ENCODE measurements around the gene COMMD8. TPM values are rescaled to one million over a fixed set of nuclear protein-coding genes. Genes with fewer than 3 reads are reported as not detected.
A peak's percentile ranks its signal among the peaks of the same experiment; 100 is the strongest.

Gene COMMD8
- 10 to 100 TPM; 12.3 to 19.6 (median 13.1) TPM for total RNA-seq
- 27.5 TPM for total RNA-seq (2013)

GRCh38 chr4:47463235-47463956, at the start of gene COMMD8:
TSS of gene COMMD8 (minus strand) at chr4:47463702. CDS start at chr4:47463651, 51 bp downstream.
- Histone ChIP-seq H3K27me3 (ENCODE audit: control insufficient read depth, insufficient read depth, low read length) (no peaks in the 10 kb centered on the region), H3K4me3 (ENCODE audit: low read length) (peak within 1 kb of the TSS; percentile 73), H3K9me3 (ENCODE audit: control insufficient read depth, insufficient read depth, low read length) (no peaks in the 10 kb centered on the region), H3K4me1 (ENCODE audit: control insufficient read depth, insufficient read depth, low read length) (peaks cover 9% of the 10 kb centered on the region), H3K27ac (ENCODE audit: low read length) (peak within 1 kb of the TSS; percentile 80), H3K36me3 (ENCODE audit: control insufficient read depth, insufficient read depth, low read length) (peaks cover 9% of the 10 kb centered on the region)
- intact Hi-C loops (cut with micrococcal nuclease) = loop anchor here (1.0 to 5.0 kb wide), 3 partner anchors 22 to 1369 kb away; partner anchors contain the start of genes ATP10D and OCIAD1
- Mint-ChIP-seq H3K4me1 (peaks cover 21 to 40% of the 10 kb centered on the region in 2 donors), H3K27me3 (ENCODE audit: low read depth in 2 of 2) (no peaks in the 10 kb centered on the region), H3K36me3 (peaks cover 8% of the 10 kb centered on the region), H3K27ac (peak within 1 kb of the TSS; percentile 86 to 92), H3K9me3 (no peaks in the 10 kb centered on the region), H3K4me3 (peak within 1 kb of the TSS; percentile 63)
- DNase-seq (peak; percentile 96 to 99), ATAC-seq (peak; percentile 95 to 97 (median 95))
- peak; percentile 22 for TF ChIP-seq CTCF (IDR thresholded peaks at IDR 0.05)
- under 1% methylated on average over 51 of the region's 51 CpGs for WGBS (ENCODE audit: insufficient coverage)

- Mint-ChIP-seq H3K9me3 (no peaks in the 10 kb centered on the region), H3K36me3 (peaks cover 7% of the 10 kb centered on the region), H3K4me3 (peak overlapping the region; percentile 35), H3K27ac (peak overlapping the region; percentile 53 to 80), H3K4me1 (peaks cover 39 to 53% of the 10 kb centered on the region in 2 donors), H3K27me3 (ENCODE audit: low read depth in 2 of 2) (no peaks in the 10 kb centered on the region)
- peak overlapping the region; percentile 29 for H3K27ac ChIP-seq (ENCODE audit: low read length)
- WGBS (ENCODE audit: insufficient coverage) = 36% methylated on average over 1 of the region's 2 CpGs
- DNase-seq = peak in 1 of 2 donors; percentile 8
- peaks cover 3% of the 10 kb centered on the region for H3K4me1 ChIP-seq (ENCODE audit: control insufficient read depth, insufficient read depth, low read length)
- no peak overlapping the region for H3K4me3 ChIP-seq (ENCODE audit: low read length)
- peaks cover 11% of the 10 kb centered on the region for H3K36me3 ChIP-seq (ENCODE audit: control insufficient read depth, insufficient read depth, low read length)
- peak; percentile 49 to 65 (median 63) for ATAC-seq
- no peaks in the 10 kb centered on the region for H3K9me3 ChIP-seq (ENCODE audit: control insufficient read depth, insufficient read depth, low read length)
- intact Hi-C loops (cut with micrococcal nuclease) = no loop called here
- no peaks in the 10 kb centered on the region for H3K27me3 ChIP-seq (ENCODE audit: control insufficient read depth, insufficient read depth, low read length)
- TF ChIP-seq CTCF (IDR thresholded peaks at IDR 0.05) = peak; percentile 26
These were observed 47.1 kb upstream of the COMMD8 start for GRCh38 chr4:47510506-47511143.

- no CpG with 5 or more reads among the region's 3 CpGs for WGBS (ENCODE audit: insufficient coverage)
- Mint-ChIP-seq H3K27ac (no peak overlapping the region), H3K4me3 (no peak overlapping the region), H3K36me3 (no peaks in the 10 kb centered on the region), H3K4me1 (peaks cover 13 to 19% of the 10 kb centered on the region in 2 donors), H3K27me3 (ENCODE audit: low read depth in 2 of 2) (no peaks in the 10 kb centered on the region), H3K9me3 (no peaks in the 10 kb centered on the region)
- no peak for TF ChIP-seq CTCF (IDR thresholded peaks at IDR 0.05)
- no peak overlapping the region for H3K27ac ChIP-seq (ENCODE audit: low read length)
- no peaks in the 10 kb centered on the region for H3K27me3 ChIP-seq (ENCODE audit: control insufficient read depth, insufficient read depth, low read length)
- no peaks in the 10 kb centered on the region for H3K9me3 ChIP-seq (ENCODE audit: control insufficient read depth, insufficient read depth, low read length)
- no peak for ATAC-seq
- DNase-seq = no peak
- H3K36me3 ChIP-seq (ENCODE audit: control insufficient read depth, insufficient read depth, low read length) = no peaks in the 10 kb centered on the region
- intact Hi-C loops (cut with micrococcal nuclease) = no loop called here
- H3K4me1 ChIP-seq (ENCODE audit: control insufficient read depth, insufficient read depth, low read length) = peaks cover 3% of the 10 kb centered on the region
- H3K4me3 ChIP-seq (ENCODE audit: low read length) = no peak overlapping the region
These were observed 42.2 kb upstream of the COMMD8 start for GRCh38 chr4:47505666-47506065.

All from natural killer cell (primary cell).